PFSK-1 (cell line): ENCODE measurements around the gene CHST11.

Experiments
- FOXP2 ChIP-seq: optimal IDR thresholded peaks from 2 replicates; pipeline ENCODE3; 2011; ENCODE audit warnings: borderline replicate concordance, control low read depth, inconsistent platforms; ENCODE audit not compliant: insufficient read depth; ENCODE audit errors: extremely low read length, extremely low read depth
- POLR2AphosphoS5 ChIP-seq: IDR thresholded peaks from 2 replicates; pipeline ENCODE4 v1.6.1; 2012; ENCODE audit warnings: low read depth, mild to moderate bottlenecking, control low read depth, low read length, moderate library complexity
- REST ChIP-seq, 2 experiments: IDR thresholded peaks; 2 replicates each; pipeline versions ENCODE4 v1.6.1 to v1.8.0; 2011 to 2012; ENCODE audit warnings: low read depth in 2 of 2, low read length in 2 of 2, control low read depth in 1 of 2, inconsistent platforms in 1 of 2, mild to moderate bottlenecking in 1 of 2, moderate library complexity in 1 of 2; ENCODE audit not compliant: insufficient read depth in 1 of 2
- SIN3A ChIP-seq: IDR thresholded peaks from 2 replicates; pipeline ENCODE4 v1.6.1; 2012; ENCODE audit warnings: mild to moderate bottlenecking, low read length, moderate library complexity, borderline replicate concordance; ENCODE audit not compliant: insufficient read depth
- TAF1 ChIP-seq: IDR thresholded peaks from 2 replicates; pipeline ENCODE4 v1.6.1; 2012; ENCODE audit warnings: low read length, control low read depth, borderline replicate concordance; ENCODE audit not compliant: insufficient read depth

CHST11 gene

DNA sequence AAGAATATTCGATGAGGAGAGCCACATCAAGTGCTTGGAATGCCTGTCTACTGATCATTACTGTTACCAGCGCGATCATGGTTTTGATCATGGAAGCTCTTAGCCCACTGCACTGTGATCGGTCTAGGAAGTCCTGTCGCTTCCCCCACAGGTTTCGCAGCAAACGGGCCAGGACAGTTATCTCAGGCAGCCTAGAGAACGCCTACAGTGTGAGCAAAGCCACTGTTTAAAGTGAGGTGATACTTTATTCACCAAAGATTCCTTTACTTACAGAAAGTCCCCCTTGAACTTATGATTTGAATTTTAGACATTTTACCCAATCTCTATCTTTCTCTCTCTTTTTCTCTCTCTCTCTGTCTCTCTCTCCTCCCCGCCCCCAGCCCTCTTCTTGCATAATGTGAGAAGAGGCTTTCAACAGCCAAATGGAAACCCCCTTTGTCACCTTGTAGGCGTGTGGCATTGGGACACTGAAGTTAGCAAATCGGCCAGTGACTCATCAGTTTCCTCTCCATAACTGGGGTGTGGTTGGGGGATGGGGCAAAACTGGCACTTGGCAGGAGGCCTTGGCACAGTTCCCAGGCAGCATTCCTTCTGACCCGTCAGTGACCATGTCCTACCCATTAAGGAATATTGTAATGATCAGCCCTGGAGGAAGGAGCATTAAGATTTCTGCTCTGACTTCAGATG is 214.8 kb downstream of the CHST11 start:
- no peak for TF ChIP-seq POLR2AphosphoS5
- no peak for TF ChIP-seq TAF1
- TF ChIP-seq SIN3A, result no peak
- TF ChIP-seq FOXP2, result no peak
- TF ChIP-seq REST (IDR thresholded peaks at IDR 0.05; ENCODE audit: insufficient read depth in 1 of 2, low read depth in 2 of 2, low read length in 2 of 2), result no peak

DNA sequence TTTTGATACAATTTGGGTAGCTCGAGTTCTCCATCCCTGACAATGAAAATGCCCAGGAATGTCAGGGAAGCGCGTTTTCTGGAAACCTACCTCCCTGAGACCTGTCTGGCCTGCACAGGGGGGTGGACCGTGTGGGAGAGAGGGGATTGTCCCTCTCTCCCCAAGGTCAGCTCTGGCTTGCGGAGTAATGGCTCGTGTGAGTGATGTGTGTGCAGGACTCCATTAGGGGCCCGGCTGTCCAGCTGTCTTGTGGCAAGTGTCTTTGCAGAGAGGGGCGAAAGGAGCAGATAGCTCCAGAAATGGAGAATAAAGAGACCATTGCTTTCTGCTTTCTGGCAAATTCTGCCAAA is 215.3 kb downstream of the CHST11 start:
- TF ChIP-seq TAF1 (no peak), SIN3A (no peak), POLR2AphosphoS5 (no peak), FOXP2 (no peak), REST (IDR thresholded peaks at IDR 0.05; ENCODE audit: insufficient read depth in 1 of 2, low read depth in 2 of 2, low read length in 2 of 2) (no peak)

DNA sequence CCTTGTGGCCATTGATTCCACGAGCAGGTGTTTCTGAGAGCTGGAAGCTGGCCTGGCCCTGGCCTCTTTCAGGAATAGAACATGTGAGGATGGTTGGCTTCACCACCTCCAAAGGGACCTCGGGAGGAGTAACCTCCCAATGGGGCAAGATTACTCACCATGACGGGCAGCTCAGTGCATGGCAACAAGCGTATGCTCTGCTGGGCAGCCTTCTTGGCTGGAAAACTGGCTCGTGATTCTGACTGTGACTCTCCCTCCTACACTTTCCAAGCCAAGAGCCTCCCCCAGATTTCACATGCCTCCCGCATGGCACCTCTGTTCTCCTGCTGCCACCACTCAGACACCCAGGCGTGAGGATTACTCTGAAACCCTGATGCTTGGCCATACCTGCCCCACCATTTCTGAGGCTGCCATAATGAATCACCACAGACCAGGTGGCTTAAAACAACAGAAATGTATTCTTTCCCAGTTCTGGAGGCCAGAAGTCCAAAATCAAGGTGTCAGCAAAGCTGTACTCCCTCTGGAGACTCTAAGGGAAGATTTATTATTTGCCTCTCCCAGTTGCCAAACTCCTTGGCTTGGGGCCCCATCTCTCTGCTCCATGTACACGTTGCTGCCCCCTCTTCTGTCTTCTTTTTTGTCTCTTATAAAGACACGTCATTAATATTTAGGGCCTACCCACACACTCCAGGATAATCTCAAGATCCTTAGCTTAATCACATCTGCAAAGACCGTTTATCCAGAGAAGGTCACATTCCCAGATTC is 215.9 kb downstream of the CHST11 start:
- TF ChIP-seq SIN3A (no peak), FOXP2 (no peak), TAF1 (no peak), REST (IDR thresholded peaks at IDR 0.05; ENCODE audit: insufficient read depth in 1 of 2, low read depth in 2 of 2, low read length in 2 of 2) (no peak), POLR2AphosphoS5 (no peak)

- TF ChIP-seq REST (IDR thresholded peaks at IDR 0.05; ENCODE audit: insufficient read depth in 1 of 2, low read depth in 2 of 2, low read length in 2 of 2) (no peak), TAF1 (no peak), SIN3A (no peak), POLR2AphosphoS5 (no peak), FOXP2 (no peak)
Measured at GRCh38 chr12:104673294-104673693, 216.5 kb downstream of the CHST11 start.
